Osteocyte (in vitro differentiated cells): ENCODE data around the gene CYB5RL. TPM values are rescaled to one million over a fixed set of nuclear protein-coding genes. Genes with fewer than 3 reads are reported as not detected.

Experiments used
- DNase-seq: peaks from one replicate; pipeline ENCODE4 v3.0.0; 2021; ENCODE audit warnings: mixed read lengths; ENCODE audit not compliant: unreplicated experiment; ENCODE audit errors: extremely low spot score
- H3K27ac Mint-ChIP-seq: one replicate; pipeline ENCODE4 v1.8.0; 2021; ENCODE audit warnings: mild to moderate bottlenecking, mixed read lengths; ENCODE audit not compliant: unreplicated experiment
- H3K27me3 Mint-ChIP-seq: one replicate; pipeline ENCODE4 v1.8.0; 2021; ENCODE audit warnings: mixed read lengths; ENCODE audit not compliant: unreplicated experiment
- H3K36me3 Mint-ChIP-seq: one replicate; pipeline ENCODE4 v1.8.0; 2021; ENCODE audit warnings: mixed read lengths; ENCODE audit not compliant: unreplicated experiment
- H3K4me1 Mint-ChIP-seq: one replicate; pipeline ENCODE4 v1.8.0; 2021; ENCODE audit warnings: mixed read lengths; ENCODE audit not compliant: unreplicated experiment
- H3K4me3 Mint-ChIP-seq: one replicate; pipeline ENCODE4 v1.8.0; 2021; ENCODE audit warnings: mild to moderate bottlenecking, moderate library complexity, mixed read lengths; ENCODE audit not compliant: unreplicated experiment
- H3K9me3 Mint-ChIP-seq: one replicate; pipeline ENCODE4 v1.8.0; 2021; ENCODE audit warnings: mixed read lengths; ENCODE audit not compliant: unreplicated experiment
- total RNA-seq: library from RNA; stranded (reverse); gene quantifications from 2 replicates; pipeline ENCODE4 v1.2.1, GENCODE V29; 2021
- TF ChIP-seq, protein P1 (sequence below): fragments of 200-600 bp; sonication (generic); IDR thresholded peaks from 2 replicates; pipeline ENCODE4 v1.5.0; 2021; ENCODE audit warnings: antibody characterized with exemption, mild to moderate bottlenecking, moderate library complexity

The CYB5RL gene
- total RNA-seq, 1 donor from 2014 or later = 10.7 TPM

DNA sequence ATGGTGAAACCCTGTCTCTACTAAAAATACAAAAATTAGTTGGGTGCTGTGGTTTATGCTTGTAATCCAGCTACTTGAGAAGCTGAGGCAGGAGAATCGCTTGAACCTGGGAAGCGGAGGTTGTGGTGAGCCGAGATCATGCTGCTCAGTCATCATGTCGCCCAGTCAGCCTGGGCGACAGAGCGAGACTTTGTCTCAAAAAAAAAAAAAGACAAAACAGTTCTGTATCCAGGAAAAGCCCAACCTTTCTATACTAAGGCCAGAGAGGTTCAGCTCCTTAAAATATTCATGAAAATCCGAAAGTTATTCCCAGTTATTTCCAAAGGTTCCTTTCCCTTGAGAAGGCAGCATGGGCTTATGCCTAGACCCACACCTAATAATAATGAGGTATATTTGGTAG is 4.4 kb upstream of the CYB5RL start:
- Mint-ChIP-seq H3K4me3 (no peak overlapping the region), H3K27ac (no peak overlapping the region), H3K4me1 (peaks cover 26% of the 10 kb centered on the region), H3K27me3 (no peaks in the 10 kb centered on the region), H3K9me3 (no peaks in the 10 kb centered on the region), H3K36me3 (peaks cover 26% of the 10 kb centered on the region)
- no peak for DNase-seq
- TF ChIP-seq, protein P1, sequence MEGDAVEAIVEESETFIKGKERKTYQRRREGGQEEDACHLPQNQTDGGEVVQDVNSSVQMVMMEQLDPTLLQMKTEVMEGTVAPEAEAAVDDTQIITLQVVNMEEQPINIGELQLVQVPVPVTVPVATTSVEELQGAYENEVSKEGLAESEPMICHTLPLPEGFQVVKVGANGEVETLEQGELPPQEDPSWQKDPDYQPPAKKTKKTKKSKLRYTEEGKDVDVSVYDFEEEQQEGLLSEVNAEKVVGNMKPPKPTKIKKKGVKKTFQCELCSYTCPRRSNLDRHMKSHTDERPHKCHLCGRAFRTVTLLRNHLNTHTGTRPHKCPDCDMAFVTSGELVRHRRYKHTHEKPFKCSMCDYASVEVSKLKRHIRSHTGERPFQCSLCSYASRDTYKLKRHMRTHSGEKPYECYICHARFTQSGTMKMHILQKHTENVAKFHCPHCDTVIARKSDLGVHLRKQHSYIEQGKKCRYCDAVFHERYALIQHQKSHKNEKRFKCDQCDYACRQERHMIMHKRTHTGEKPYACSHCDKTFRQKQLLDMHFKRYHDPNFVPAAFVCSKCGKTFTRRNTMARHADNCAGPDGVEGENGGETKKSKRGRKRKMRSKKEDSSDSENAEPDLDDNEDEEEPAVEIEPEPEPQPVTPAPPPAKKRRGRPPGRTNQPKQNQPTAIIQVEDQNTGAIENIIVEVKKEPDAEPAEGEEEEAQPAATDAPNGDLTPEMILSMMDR = no peak

- TF ChIP-seq, protein P1 = no peak
- Mint-ChIP-seq H3K36me3 (peaks cover 9% of the 10 kb centered on the region), H3K27me3 (no peaks in the 10 kb centered on the region), H3K9me3 (no peaks in the 10 kb centered on the region), H3K4me3 (peak overlapping the region; percentile 87), H3K27ac (peak overlapping the region; percentile 84), H3K4me1 (peaks cover 28% of the 10 kb centered on the region)
- DNase-seq = no peak
Measured at GRCh38 chr1:54200519-54200997, 728 bp upstream of the CYB5RL start.

DNA sequence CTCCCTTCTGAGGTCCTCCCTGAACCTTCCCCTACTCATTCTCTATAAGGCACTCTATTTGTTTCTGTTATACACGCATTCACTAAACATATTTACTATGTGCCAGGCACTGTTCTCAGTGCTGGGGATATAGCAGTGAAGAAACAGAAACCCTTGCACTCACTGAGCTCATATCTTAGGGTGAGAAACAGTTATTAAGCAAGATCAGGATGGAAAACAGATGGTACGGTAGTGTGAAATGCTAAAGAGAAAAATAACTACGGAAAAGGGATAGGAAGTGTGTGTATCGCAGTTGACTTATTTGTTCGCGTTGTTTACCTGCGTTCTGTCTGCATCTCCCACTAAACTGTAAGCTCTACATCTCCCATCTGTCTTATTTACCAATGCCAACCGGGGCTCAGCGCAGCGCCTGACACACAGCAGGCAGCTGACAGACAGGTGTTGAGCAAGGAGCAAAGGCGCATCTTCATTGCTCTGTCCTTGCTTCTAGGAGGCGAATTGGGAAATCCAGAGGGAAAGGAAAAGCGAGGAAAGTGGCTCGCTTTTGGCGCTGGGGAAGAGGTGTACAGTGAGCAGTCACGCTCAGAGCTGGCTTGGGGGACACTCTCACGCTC is 572 bp downstream of the CYB5RL start:
- Mint-ChIP-seq H3K4me1 (peaks cover 28% of the 10 kb centered on the region), H3K4me3 (peak overlapping the region; percentile 87), H3K36me3 (peaks cover 9% of the 10 kb centered on the region), H3K9me3 (no peaks in the 10 kb centered on the region), H3K27ac (peak overlapping the region; percentile 60), H3K27me3 (no peaks in the 10 kb centered on the region)
- TF ChIP-seq, protein P1 = no peak
- DNase-seq = no peak

GRCh38 chr1:54193453-54193852 is 6.4 kb downstream of the CYB5RL start:
- TF ChIP-seq, protein P1 = no peak
- Mint-ChIP-seq H3K9me3 (no peaks in the 10 kb centered on the region), H3K4me3 (no peak overlapping the region), H3K27ac (no peak overlapping the region), H3K27me3 (no peaks in the 10 kb centered on the region), H3K4me1 (no peaks in the 10 kb centered on the region), H3K36me3 (peaks cover 21% of the 10 kb centered on the region)
- no peak for DNase-seq

- Mint-ChIP-seq H3K4me1 (no peaks in the 10 kb centered on the region), H3K9me3 (no peaks in the 10 kb centered on the region), H3K27ac (no peak overlapping the region), H3K27me3 (no peaks in the 10 kb centered on the region), H3K4me3 (no peak overlapping the region), H3K36me3 (peaks cover 29% of the 10 kb centered on the region)
- TF ChIP-seq, protein P1 = no peak
- DNase-seq = no peak
Measured at GRCh38 chr1:54191525-54191924, 8.3 kb downstream of the CYB5RL start.
